GM20431 (cell line): ENCODE measurements around the gene SNX19.

Source experiments
- in situ Hi-C: fragments of 300-500 bp; cut with MseI, MboI; formaldehyde crosslinking; loops from one replicate; pipeline ENCODE4 v1.15.0; 2020; ENCODE audit warnings: low sequenced_read_pairs; ENCODE audit not compliant: unreplicated experiment

Gene SNX19

DNA sequence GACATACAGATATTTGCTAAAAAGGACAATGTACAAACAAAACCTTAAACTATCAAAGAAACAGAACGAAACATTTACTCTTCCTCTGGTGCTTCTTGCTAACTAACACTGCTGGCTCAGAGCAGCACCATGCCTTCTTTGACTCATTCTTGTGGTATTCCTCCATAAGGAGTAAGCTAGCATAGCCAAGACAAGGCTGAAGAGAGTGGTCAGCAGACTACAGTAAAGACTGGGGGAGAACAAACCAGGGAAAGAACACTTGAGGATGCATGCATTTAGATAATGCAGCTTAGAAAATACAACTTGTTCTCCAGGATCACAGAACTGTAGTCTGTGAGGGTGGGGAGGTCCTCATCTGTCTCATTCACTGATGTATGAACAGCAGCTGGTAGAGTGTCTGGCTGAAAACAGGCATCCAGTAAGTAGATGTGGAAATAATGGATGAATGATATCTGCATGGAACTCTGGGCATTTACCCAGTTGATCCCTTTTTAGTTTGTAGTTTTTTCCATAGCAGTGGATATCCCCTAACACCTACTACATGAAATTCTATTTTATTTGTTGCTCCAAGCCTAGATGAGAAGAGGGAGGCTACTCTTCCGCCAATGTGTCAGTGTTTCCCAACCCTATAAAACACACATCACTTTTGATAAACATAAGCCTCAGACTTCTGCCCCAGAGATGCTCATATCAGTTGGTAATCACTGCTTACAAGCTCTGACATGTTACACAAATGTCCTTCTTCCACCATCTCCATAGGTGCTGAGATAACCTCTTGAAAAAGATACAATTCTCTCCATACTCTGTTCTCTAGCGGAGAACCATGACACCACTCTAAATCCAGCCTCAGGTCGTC, 7.3 kb downstream of the SNX19 start:
- in situ Hi-C loops = no loop called here

- in situ Hi-C loops = no loop called here
Observed at GRCh38 chr11:130908061-130908460, 8.2 kb downstream of the SNX19 start.

DNA sequence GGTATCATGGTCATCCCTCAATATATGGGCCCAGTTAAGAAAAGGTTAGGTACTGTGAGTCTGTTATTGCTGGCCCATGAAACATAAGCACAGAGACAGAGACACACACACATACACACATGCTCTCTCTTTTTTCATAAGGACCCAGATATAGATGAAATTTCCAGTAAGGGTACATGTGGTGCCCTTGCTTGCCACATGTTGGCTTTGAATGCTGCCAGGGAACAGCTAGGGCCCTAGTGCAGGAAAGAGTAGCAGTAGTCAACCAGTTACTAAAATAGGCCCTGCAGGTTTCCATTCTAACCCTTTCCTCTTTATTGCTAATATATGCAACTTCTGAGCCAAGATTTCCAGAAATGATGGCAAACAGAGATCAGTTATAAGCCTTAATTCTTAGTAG, 9.1 kb downstream of the SNX19 start:
- in situ Hi-C loops = no loop called here

DNA sequence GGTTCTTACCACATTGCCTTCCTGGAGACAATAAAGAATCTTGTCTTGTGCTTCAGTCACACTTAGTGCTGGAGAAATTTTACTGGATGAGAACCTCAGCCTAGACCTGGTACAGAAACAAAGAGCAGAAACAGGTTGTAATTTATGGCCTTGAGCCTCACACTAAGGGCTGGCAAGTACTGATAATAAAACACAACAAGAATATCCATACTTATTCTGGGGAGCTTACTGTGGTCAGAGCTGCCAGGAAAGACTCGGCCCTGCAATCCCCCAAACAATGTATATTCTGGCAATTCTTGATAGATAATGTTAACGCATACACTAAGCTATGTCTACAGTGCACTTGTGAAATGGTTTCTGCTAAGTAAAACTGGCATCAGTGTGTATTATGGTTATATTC, 9.7 kb downstream of the SNX19 start:
- in situ Hi-C loops = no loop called here

DNA sequence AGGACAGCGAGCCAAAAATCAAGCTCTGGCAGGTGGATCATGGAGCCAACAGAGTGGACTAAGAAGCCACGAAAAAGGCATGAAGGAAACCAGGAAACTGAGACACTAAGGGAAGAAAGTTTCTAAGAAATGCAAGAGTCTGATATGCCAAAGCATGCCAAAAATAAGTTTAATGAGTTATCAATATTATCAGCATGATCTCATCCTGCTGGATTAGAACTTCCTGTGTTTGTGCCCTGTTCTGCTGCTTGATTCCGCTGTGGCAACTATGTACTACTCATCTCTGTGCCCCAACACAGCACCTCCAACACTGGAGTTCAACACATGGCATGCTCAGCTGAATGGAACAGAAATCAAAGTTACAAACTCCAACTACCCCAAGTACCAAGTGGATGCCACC, 10.8 kb downstream of the SNX19 start:
- in situ Hi-C loops = no loop called here

DNA sequence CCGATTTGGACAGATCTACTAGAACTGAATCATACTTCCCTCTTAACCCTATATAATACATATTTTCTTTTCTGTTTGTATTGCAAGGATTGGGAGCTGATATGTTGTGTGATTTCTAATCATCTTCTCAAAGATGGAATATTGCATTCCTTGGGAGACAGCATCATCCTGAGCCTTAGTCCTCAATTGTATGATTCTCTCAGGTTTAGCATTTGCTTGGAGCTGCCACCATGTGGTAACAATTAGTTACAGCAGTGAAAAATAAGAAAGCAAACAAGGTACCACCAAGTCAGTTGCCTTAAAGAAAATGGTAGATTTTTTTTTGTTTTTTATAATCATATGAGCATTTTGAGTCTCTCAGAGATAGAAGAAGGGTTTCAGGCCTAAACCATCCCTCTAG, 11.9 kb downstream of the SNX19 start:
- in situ Hi-C loops = no loop called here

DNA sequence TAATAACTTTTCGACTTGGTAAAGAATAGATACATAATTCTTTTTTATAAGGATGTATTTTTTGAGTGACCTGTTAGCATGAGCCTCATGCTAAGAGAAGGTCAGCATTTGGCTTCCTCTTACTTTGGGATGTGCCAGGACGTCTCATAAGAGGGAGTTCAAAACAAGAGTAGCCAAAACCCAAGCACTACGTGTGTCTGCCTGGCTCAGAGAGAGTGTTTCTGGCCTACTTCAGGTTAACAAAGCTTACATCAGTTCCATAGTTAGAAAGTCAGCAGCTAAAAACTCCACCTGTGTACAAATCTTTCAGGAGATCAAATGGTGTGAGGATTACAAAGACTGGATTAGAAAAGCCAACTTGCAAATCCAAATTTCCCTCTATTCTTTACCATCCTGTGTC, 13.9 kb downstream of the SNX19 start:
- in situ Hi-C loops = no loop called here

DNA sequence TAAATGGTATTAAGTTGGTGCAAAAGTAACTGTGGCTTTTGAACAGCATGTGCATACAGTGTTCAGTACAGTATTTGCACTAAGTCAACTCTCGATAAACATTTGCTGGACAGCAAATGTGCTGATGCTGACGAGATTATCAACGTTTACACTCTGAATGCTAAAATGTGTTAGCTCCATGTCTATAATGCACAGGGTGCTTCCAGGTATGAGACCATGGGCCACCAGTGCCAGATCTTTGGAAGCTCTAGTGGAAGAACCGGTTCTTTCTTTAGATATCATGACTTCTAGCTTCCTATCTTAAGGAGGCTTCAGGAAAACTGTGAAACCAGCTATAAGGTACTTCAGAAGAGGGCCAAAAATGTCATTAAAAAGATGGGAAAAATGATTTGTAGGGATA, 17.2 kb downstream of the SNX19 start:
- in situ Hi-C loops = no loop called here

GRCh38 chr11:130897262-130898182, 18.8 kb downstream of the SNX19 start:
- in situ Hi-C loops = no loop called here

DNA sequence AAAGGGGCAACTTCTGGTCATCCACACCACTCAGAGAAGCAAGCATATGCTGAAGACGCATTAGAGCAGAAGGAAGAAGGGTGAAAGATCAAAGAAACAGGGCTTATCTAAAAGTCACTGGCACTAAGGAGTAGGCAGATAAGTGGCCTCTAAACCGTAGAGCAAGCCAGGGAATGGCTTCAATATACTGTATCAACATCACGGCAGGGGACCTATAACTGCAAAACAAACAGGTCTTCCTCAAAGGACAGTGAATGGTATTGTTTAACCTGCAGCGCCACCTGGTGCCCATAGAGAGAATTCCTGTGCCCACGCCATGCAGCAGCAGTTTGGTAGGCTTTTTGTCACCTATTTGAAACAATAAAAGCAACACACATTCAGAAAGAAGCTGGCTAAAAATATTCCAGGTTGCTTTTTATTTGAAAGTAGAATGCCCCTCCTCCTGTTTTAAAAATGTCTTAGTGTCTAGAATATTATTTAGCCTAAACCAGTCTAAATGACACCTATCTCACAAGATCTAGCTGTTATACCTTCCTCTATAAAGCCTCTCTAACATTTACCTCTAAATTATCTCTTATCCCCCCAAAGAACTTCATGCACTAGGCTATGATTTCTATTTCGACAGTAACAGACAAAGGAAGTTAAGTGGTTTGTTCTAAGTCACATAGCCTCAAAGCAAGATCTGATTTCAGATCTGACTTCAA, 21.8 kb downstream of the SNX19 start:
- in situ Hi-C loops = no loop called here

DNA sequence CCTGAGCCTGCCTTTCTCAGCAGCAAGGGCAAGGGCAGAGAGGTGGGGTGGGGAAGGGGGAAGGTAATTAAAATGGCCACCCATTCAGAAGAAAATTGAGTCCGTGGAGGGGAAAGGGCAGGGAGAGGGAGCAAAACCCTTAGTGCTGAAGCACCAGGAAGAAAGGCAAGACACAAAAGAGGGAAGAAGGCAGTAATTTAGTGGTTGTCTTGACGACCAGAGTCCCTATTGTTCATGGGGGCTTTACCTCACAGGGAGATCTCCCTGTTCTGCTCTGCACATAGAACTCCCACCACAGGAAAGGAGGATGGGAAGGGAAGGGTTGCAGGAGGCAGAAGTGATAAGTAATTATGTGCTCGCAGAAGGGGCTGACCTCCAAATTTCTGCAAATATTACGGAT, 23.4 kb downstream of the SNX19 start:
- in situ Hi-C loops = no loop called here

- in situ Hi-C loops = no loop called here
Observed at GRCh38 chr11:130891326-130891725, 25.0 kb downstream of the SNX19 start.

DNA sequence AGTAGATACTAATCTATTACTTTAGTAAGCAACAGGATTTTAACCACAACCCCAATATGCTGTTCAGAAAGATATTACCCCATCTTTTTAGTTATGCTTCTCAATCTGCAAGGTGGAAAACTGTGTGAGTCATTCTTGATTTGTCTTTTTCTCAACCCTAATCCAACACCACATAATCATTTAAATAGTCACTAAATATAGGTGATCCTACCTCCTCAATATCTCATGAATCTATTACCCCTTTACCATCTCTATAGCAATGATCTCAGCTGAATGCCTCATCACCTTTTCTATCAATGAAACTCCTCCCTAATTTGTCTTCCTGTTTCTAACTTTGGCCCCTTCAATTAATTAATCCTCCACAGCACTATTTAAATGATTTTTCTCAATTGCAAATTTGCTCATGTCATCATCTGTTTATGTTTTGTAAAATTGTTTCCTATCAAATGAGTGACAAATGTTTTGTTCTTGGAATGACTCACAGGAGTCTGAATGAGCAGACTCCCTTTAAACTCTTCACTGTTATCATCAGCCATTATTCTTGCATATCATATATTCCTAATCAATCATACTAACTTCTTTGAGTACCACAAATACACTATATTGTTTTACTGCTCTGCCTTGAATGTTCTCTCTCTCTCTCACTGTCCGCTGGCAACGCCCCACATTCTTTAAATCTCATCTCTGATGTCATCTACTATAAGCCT, 26.1 kb downstream of the SNX19 start:
- in situ Hi-C loops = no loop called here

DNA sequence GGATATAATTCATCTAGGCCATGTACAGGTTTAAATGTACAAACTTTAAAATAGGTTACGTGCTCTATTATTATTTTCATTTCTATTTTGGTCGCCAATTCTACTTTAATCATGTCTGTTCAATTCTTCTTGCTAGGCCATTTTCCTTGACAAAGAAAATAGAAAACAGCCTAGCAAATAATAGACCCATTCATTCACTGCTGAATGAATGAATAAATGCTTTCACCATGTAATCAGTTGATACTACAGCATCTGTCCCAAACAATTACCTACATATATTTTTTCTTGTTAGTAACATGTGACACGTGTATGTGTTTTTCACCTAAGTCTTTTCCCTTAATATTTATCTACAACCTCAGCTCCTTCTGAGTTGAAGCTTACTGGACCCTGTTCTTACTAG, 27.5 kb downstream of the SNX19 start:
- in situ Hi-C loops = no loop called here

- in situ Hi-C loops = no loop called here
Observed at GRCh38 chr11:130886704-130887103, 29.6 kb downstream of the SNX19 start.

GRCh38 chr11:130882138-130882551, 34.1 kb downstream of the SNX19 start:
- in situ Hi-C loops = no loop called here

DNA sequence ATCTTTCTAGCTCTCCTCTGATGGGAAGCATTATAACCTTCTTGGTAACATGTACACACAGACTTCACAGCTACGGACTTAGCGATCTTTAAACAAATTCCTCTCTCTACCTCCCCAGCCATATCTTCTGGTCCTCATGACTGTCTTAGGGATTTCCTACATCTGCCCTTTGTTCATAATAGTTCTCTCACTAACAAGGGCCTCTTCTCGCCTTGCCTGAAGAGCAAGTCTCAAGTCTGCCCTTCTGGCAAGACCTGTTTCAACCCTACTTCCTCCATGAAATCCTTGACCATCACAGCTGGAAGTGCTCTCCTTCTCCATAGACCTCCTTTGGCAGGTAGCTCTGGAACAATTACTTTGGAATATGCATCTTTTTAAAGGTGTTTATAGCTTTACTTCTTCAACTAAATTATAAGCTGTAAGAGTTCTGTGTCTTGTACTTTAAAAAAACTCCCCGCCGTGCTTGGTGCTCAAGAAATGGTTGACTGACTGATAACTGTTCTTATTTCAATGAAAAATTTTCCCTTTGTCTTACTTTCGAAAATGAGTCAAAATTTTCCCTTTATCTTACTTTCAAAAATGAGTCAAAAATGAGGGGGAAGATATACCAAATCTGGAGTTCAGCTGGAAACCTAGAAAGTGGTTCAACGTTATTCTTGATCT, 34.7 kb downstream of the SNX19 start:
- in situ Hi-C loops = no loop called here

DNA sequence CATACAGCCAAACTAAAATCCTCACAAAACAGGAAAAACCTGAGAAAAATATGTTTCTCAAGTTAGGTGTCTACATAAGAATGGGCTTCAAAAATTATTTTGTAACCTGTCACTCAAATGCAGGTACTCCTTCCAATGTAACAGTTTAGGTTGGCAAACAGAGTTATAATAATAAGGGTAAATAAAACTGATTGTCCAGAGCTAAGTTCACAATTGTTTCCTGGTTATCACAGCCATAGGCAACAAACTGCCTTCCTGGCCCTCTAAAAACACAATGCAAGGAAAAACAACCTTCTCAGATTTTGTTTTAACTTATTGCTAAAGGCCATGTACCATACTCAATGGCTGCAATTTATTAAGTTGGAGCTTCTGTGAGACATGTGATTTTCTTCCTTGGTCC, 36.4 kb downstream of the SNX19 start:
- in situ Hi-C loops = no loop called here
